HG03457 (cell line): ENCODE measurements around the gene SQOR.

Experiments
- ATAC-seq: cut with Tn5 transposase; IDR thresholded peaks from one replicate; pipeline ENCODE4 v1.9.1; 2021; ENCODE audit warnings: moderate number of reproducible peaks; ENCODE audit not compliant: unreplicated experiment

The SQOR gene

GRCh38 chr15:45634432-45635190, at the start of gene SQOR:
TSS of gene SQOR (plus strand) at chr15:45635029. CDS start at chr15:45658924, 23,895 bp downstream.
- ATAC-seq: peak; percentile 70

DNA sequence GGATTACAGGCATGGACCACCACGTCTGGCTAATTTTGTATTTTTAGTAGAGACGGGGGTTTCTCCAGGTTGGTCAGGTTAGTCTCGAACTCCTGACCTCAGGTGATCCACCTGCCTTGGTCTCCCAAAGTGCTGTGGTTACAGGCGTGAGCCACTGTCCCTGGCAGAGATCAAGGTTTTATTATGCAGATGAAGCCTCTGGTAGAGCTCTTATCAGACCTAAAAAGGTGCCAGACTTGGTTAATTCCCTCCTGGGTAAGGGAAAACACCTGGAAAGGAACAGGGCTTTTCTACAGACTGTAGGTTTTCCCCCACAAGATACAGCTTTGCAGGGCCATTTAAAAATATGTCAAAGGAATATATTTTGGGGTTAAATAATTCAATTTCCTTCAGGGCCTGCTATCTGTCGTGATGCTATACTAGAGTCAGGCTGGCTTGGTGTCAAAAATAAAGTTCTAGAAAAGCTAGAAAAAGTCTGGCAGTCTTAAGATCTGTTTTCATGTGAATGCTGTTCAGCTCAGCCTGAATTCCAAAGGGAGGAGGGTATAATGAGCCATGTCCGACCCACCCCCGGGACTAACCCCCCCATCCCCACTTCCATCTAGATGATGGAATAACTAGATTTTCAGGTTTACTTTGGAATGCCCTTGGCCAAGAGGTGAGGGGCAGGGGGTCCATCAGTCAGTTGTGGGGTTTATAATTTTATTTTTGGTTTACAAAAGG, 49.6 kb upstream of the SQOR start:
- no peak for ATAC-seq

DNA sequence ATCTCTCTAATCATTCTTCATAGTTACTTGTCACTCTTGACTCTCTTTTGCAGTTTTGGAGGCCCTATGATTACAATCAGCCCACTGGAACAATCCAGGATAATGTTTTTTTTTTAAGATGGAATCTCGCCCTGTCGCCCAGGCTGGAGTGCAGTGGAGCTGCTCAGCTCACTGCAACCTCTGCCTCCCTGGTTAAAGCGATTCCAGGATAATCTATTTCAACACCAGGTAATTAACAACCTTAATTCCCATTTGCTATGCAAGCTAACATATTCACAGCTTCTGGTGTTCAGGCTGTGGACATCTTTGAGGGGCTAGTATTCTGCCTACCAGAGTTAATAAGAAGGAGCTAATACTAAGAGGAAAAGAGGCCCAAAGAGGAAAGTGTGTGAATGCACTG, 48.7 kb upstream of the SQOR start:
- ATAC-seq: no peak

- peak; percentile 3 for ATAC-seq
These were observed 48.2 kb upstream of the SQOR start for GRCh38 chr15:45586601-45587094.

- peak; percentile 61 for ATAC-seq
These were observed 47.5 kb upstream of the SQOR start, which contains the start of gene BLOC1S6 for GRCh38 chr15:45587095-45587862. TSS of gene BLOC1S6 (plus strand) at chr15:45587379. CDS start at chr15:45587444, 65 bp downstream.

DNA sequence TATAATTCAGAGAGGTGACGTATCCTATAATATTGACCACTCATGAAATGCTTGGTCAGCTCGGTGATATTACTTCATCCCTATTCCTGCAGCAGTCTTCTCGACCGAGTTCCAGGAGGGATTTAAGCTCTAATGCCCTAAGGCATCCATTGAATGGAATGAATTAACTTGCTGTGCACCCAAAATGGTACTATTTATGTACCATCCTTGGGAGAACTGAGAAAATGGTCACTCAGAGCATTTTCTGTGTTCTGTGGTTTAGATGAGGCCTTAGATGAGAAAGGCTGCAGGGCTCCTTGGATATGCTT, 47.0 kb upstream of the SQOR start:
- ATAC-seq: no peak

DNA sequence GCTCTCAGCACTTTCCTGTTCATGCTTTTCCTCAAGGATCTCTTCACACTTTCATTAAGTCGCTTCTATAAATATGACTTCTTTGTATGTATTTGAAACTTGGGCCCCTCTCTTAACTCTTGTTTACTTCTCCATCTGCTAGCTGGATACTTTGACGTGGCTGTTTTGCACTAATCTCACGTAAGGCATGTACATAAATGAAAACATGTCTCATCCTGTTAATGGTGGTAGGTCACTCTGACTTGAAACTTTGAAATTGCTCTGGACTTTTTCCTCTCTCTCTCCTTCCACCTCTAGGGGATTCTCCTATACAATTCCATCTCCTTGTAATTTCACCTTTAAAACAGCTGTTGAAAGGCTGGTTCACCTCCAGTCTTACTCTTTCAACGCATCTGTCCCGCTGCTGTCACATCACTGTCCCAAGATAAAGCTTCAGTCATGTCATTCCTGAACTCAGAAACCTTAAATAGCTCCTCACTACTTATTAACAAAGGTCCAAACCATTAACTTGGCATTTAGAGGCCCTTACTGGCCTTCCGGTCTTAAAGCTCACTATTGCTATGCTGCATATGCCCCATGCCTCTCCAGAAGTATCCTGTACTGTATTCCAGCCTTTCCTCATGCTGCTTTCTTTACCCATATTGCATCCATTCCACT, 46.5 kb upstream of the SQOR start:
- no peak for ATAC-seq

- no peak for ATAC-seq
These were observed 45.6 kb upstream of the SQOR start for GRCh38 chr15:45589256-45589655.

- ATAC-seq: no peak
These were observed 40.5 kb upstream of the SQOR start for GRCh38 chr15:45594319-45594718.

- no peak for ATAC-seq
These were observed 39.8 kb upstream of the SQOR start for GRCh38 chr15:45594835-45595530.

DNA sequence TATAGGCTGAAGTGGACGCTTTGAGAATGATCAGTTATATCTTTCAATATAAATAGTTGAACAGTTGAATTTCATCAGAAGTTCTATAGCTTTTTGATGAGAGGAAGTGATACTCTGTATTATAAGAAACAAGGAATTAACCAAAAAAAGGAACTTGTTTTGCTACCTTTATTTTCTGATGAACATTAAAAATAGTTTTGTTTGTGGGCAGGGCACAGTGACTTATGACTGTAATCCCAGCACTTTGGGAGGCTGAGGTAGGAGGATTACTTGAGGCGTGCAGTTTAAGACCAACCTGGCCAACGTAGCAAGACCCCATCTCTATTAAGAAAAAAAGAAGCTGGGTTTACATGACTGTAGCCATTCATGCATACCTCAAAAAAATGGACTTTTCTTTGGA, 30.9 kb upstream of the SQOR start:
- no peak for ATAC-seq

DNA sequence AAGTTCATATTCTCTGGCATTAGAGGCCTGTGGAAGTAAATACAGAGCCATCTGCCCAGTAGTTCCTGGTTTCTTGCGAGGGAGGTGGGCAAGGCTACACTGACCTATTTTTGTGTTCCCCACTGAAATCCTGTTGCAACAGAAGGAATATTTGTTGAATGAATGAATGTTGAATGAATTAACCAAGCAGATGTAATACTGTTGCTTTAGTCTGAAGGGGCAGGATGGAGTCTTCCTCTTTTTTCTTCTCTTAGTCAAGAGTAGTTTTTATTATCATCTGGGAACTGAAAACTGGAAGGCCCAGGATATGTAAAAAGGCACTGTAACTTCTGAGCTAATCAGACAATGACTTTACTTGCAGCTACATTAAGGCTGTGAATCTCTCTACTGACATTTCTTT, 30.5 kb upstream of the SQOR start:
- no peak for ATAC-seq

DNA sequence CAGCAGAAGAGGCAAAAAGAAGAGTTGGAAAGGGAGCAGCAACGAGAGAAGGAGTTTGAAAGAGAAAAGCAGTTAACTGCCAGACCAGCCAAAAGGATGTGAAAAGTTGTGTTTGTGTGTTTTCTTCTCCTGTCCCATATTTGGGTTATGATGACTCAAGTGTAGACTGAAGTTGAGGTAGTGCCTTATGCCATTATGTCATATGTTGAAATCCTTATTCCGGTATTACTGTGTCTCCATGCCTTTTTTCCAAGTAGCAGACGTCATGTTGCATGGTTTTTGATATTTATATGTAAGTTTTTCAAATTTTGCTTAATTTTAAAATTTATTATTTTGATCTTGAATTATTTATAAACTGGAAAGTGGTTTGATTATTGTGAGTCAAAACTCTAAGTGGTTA, 28.4 kb upstream of the SQOR start:
- no peak for ATAC-seq

GRCh38 chr15:45606841-45607240, 28.0 kb upstream of the SQOR start:
- no peak for ATAC-seq

- ATAC-seq: no peak
These were observed 23.5 kb upstream of the SQOR start for GRCh38 chr15:45611305-45611704.

DNA sequence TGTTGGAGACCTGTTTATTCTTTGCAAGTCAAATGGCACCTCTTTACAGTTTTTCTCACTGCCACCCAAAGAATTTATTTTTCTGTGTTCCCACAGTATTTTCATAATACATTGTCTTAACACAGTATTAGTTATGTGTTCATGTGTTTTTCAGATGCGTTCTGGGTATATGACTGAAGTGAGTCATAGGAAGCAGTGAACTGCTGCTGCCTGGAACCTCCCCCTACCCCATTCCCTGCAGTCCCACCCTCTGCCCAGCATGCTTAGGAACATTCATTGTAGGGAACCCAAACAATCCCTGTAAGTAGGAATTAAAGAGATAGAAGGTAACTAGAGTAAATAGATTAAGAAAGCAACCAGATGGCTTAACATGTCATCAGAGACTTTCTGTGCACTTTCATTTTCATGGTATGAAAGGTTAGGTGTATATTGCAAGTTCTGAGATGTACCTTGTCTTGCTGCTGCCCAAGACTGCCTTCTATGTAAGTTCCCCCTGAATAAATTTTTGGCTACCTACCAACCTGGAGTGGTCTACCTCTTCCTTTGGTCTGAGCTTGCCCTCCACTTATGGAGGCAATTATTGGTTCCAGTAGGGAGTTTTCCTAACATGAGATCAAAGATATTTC, 21.9 kb upstream of the SQOR start:
- ATAC-seq: no peak

- ATAC-seq: no peak
These were observed 17.9 kb upstream of the SQOR start for GRCh38 chr15:45616901-45617323.

GRCh38 chr15:45618813-45619212, 16.0 kb upstream of the SQOR start:
- ATAC-seq: no peak

DNA sequence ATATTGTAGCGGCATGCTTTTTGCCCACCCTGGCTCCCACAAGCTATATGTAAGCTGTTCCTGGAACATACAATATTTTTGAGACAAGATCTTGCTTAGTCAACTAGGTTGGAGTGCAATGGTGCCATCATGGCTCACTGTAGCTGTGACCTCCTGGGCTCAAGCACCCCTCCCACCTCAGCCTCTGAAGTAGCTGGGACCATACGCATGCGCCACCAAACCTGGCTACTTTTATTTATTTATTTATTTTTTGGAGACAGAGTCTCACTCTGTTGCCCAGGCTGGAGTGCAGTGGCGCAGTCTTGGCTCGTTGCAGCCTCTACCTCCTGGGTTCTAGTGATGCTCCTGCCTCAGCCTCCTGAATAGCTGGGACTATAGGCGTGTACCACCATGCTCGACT, 6.7 kb upstream of the SQOR start:
- no peak for ATAC-seq
